PC-3 (cell line): ENCODE results near the gene GFOD2. TPM values are rescaled to one million over a fixed set of nuclear protein-coding genes. Genes with fewer than 3 reads are reported as not detected.

ENCODE experiments used
- ATAC-seq: fragments of 200-7000 bp; cut with Tn5 transposase; 2 replicates; pipeline ENCODE4 v1.9.1; 2020; ENCODE audit warnings: mild to moderate bottlenecking, moderate library complexity
- BruUV-seq: library from RNA; stranded (reverse); fragments of 400-500 nt; replicated peaks from 2 replicates; lab custom pipeline; 2021; lab: Mats Ljungman, UMichigan
- CTCF ChIA-PET: fragments of 300-600 bp; sonication (Branson Sonifier 250); formaldehyde crosslinking; loops from one replicate; lab custom pipeline; 2022; ENCODE audit warnings: antibody characterized with exemption; lab: Charles Lee
- POLR2A ChIA-PET: fragments of 300-600 bp; sonication (Branson Sonifier 250); formaldehyde crosslinking; loops from one replicate; lab custom pipeline; 2022; ENCODE audit warnings: antibody characterized with exemption; ENCODE audit not compliant: unreplicated experiment; lab: Charles Lee
- DNase-seq: peaks from one replicate; pipeline ENCODE4 v3.0.0-alpha.2; 2015
- H2AFZ ChIP-seq: fragments of 300-600 bp; sonication (generic); 2 replicates; pipeline ENCODE4 v1.6.0; 2016; ENCODE audit warnings: antibody characterized with exemption, low read length
- H3F3A ChIP-seq: fragments of 300-600 bp; sonication (generic); one replicate; pipeline ENCODE4 v1.6.0; 2017; ENCODE audit warnings: antibody characterized with exemption, low read length, control low read depth, mild to moderate bottlenecking; ENCODE audit not compliant: unreplicated experiment
- H3K27ac ChIP-seq: fragments of 300-600 bp; sonication (generic); 2 replicates; pipeline ENCODE4 v1.5.1; 2016; ENCODE audit warnings: mild to moderate bottlenecking, low read length
- H3K27me3 ChIP-seq: fragments of 300-600 bp; sonication (generic); 2 replicates; pipeline ENCODE4 v1.6.1; 2016; ENCODE audit warnings: low read length, mixed read lengths
- H3K36me3 ChIP-seq: fragments of 300-600 bp; sonication (generic); 2 replicates; pipeline ENCODE4 v1.6.1; 2016; ENCODE audit warnings: low read depth, mixed run types, low read length, mixed read lengths
- H3K4me1 ChIP-seq: fragments of 300-600 bp; sonication (generic); 2 replicates; pipeline ENCODE4 v1.5.1; 2016; ENCODE audit warnings: low read length; ENCODE audit not compliant: insufficient read depth
- H3K4me2 ChIP-seq: fragments of 300-600 bp; sonication (generic); 2 replicates; pipeline ENCODE4 v1.6.0; 2016; ENCODE audit warnings: low read length
- H3K4me3 ChIP-seq: fragments of 300-600 bp; sonication (generic); 2 replicates; pipeline ENCODE4 v1.5.1; 2016; ENCODE audit warnings: mild to moderate bottlenecking, low read length, mixed read lengths
- H3K79me2 ChIP-seq: fragments of 300-600 bp; sonication (generic); 2 replicates; pipeline ENCODE4 v1.6.1; 2017; ENCODE audit warnings: low read length, mixed read lengths
- H3K9ac ChIP-seq: fragments of 300-600 bp; sonication (generic); 2 replicates; pipeline ENCODE4 v1.6.0; 2016; ENCODE audit warnings: mild to moderate bottlenecking, low read length
- H3K9me2 ChIP-seq: fragments of 300-600 bp; sonication (generic); replicated peaks from 2 replicates; pipeline ENCODE4 v1.6.1; 2016; ENCODE audit warnings: mixed run types, low read length, mixed read lengths
- H3K9me3 ChIP-seq: fragments of 300-600 bp; sonication (generic); 2 replicates; pipeline ENCODE4 v1.6.1; 2016; ENCODE audit warnings: low read length, mixed read lengths
- H4K20me1 ChIP-seq: fragments of 300-600 bp; sonication (generic); 2 replicates; pipeline ENCODE4 v1.6.1; 2016; ENCODE audit warnings: low read length, mixed read lengths
- CTCF ChIP-seq: fragments of 300-600 bp; sonication (generic); conservative IDR thresholded peaks from 2 replicates; pipeline ENCODE4 v1.5.1; 2017; ENCODE audit warnings: antibody characterized with exemption, low read depth, mild to moderate bottlenecking, low read length
- EZH2 ChIP-seq: fragments of 300-600 bp; sonication (generic); IDR thresholded peaks from one replicate; pipeline ENCODE4 v1.6.1; 2017; ENCODE audit warnings: antibody characterized with exemption, mild to moderate bottlenecking, low read length; ENCODE audit not compliant: unreplicated experiment
- EZH2phosphoT487 ChIP-seq: fragments of 300-600 bp; sonication (generic); IDR thresholded peaks from 2 replicates; pipeline ENCODE4 v1.6.1; 2018; ENCODE audit warnings: mild to moderate bottlenecking, antibody characterized with exemption, low read length, borderline replicate concordance
- intact Hi-C: fragments of 100-400 bp; cut with micrococcal nuclease; formaldehyde crosslinking; loops from 2 replicates; pipeline ENCODE4 v1.9.0; 2023
- total RNA-seq: library from RNA; depleted of rRNA; stranded (reverse); fragments of >200 nt; gene quantifications from 2 replicates; pipeline ENCODE4 v1.2.3, GENCODE V29; 2014

Gene GFOD2
- total RNA-seq, 1 experiment from 2014 or later: 21.8 TPM

- Histone ChIP-seq H3K9ac (no peak overlapping the region), H3K9me3 (no peaks in the 10 kb centered on the region), H3K4me3 (no peak overlapping the region), H3K27me3 (no peaks in the 10 kb centered on the region), H3K4me1 (peaks cover 5% of the 10 kb centered on the region; the same call in 1 of the 2 replicates), H2AFZ (no peak overlapping the region), H3K79me2 (peaks cover 41% of the 10 kb centered on the region), H4K20me1 (peaks cover 11% of the 10 kb centered on the region; the same call in 1 of the 2 replicates), H3K4me2 (no peak overlapping the region), H3F3A (no peaks in the 10 kb centered on the region), H3K27ac (no peak overlapping the region), H3K9me2 (no peaks in the 10 kb centered on the region), H3K36me3 (no peaks in the 10 kb centered on the region)
- ATAC-seq: no peak
- no peak for DNase-seq
- TF ChIP-seq CTCF (no peak), EZH2 (no peak), EZH2phosphoT487 (no peak)
- no TSS peak for BruUV-seq
- intact Hi-C loops: no loop called here
- CTCF ChIA-PET: interaction anchor here (0.6 kb wide), 1 partner anchor 10 kb away, joined by 3 read pairs; no protein-coding TSS in a partner anchor
- POLR2A ChIA-PET: no interaction called here
Observed at GRCh38 chr16:67709050-67709449, 10.1 kb downstream of the GFOD2 start.

DNA sequence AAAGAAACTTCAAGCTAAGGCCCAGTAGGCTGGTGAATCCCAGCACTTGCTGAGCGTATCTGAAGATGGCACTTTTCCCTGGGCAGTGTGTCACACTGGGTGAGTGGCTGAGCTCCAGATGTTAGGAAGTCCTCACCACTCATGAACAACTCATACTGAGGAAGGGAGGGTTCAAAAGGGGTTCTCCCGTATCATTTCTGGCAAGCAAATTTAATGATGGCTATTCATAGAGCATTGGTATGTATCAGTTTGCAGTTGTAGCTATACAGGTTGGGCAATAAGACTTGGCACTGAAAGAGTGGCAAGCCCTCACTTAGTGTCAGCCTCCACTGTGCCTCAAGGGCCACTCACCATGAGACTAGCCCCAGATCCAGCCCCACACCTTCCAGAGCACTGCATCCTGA lies 10.7 kb downstream of the GFOD2 start:
- Histone ChIP-seq H3F3A (no peaks in the 10 kb centered on the region), H3K4me1 (peaks cover 5% of the 10 kb centered on the region; the same call in 1 of the 2 replicates), H3K79me2 (peaks cover 41% of the 10 kb centered on the region), H3K9me2 (no peaks in the 10 kb centered on the region), H3K27ac (no peak overlapping the region), H3K4me3 (no peak overlapping the region), H3K9ac (no peak overlapping the region), H3K36me3 (no peaks in the 10 kb centered on the region), H3K27me3 (no peaks in the 10 kb centered on the region), H2AFZ (no peak overlapping the region), H4K20me1 (peaks cover 11% of the 10 kb centered on the region; the same call in 1 of the 2 replicates), H3K4me2 (no peak overlapping the region), H3K9me3 (no peaks in the 10 kb centered on the region)
- no TSS peak for BruUV-seq
- TF ChIP-seq CTCF (no peak), EZH2phosphoT487 (no peak), EZH2 (no peak)
- intact Hi-C loops: no loop called here
- ATAC-seq: peak; percentile 85
- peak; percentile 56 for DNase-seq
- CTCF ChIA-PET: interaction anchor here (0.6 kb wide), 1 partner anchor 11 kb away, joined by 3 read pairs; no protein-coding TSS in a partner anchor
- POLR2A ChIA-PET: no interaction called here

- peaks cover 11% of the 10 kb centered on the region; the same call in 1 of the 2 replicates for H4K20me1 ChIP-seq
- no TSS peak for BruUV-seq
- no peak for ATAC-seq
Observed at GRCh38 chr16:67707790-67708189, 11.3 kb downstream of the GFOD2 start.

More at GRCh38 chr16:67707790-67708189, 11.3 kb downstream of the GFOD2 start:
- Histone ChIP-seq H3K27ac (no peak overlapping the region), H3K36me3 (no peaks in the 10 kb centered on the region), H3K4me1 (peaks cover 5% of the 10 kb centered on the region; the same call in 1 of the 2 replicates), H3K4me3 (no peak overlapping the region), H3K79me2 (peaks cover 37% of the 10 kb centered on the region), H3K9me2 (no peaks in the 10 kb centered on the region), H3K9ac (no peak overlapping the region), H3F3A (no peaks in the 10 kb centered on the region), H3K9me3 (no peaks in the 10 kb centered on the region), H2AFZ (no peak overlapping the region), H3K27me3 (no peaks in the 10 kb centered on the region), H3K4me2 (no peak overlapping the region)
- POLR2A ChIA-PET: no interaction called here
- DNase-seq: no peak
- CTCF ChIA-PET: no interaction called here
- TF ChIP-seq CTCF (no peak), EZH2phosphoT487 (no peak)
- intact Hi-C loops: no loop called here
